ENCODE data around the gene DAPL1.

- no peak for TF ChIP-seq CTCF (IDR thresholded peaks at IDR 0.05)
- TF ChIP-seq POLR2AphosphoS5 (IDR thresholded peaks at IDR 0.05) = no peak
- no peak for TF ChIP-seq POLR2A (IDR thresholded peaks at IDR 0.05; ENCODE audit: low read depth)
Observed at GRCh38 chr2:158828378-158829164, 33.5 kb downstream of the DAPL1 start.

All from esophagus muscularis mucosa (tissue), 3 donors.